ENCODE results near the gene ERVW-1. TPM values are rescaled to one million over a fixed set of nuclear protein-coding genes. Genes with fewer than 3 reads are reported as not detected.

Gene ERVW-1
- total RNA-seq, 2 experiments from 2014 or later: not detected

DNA sequence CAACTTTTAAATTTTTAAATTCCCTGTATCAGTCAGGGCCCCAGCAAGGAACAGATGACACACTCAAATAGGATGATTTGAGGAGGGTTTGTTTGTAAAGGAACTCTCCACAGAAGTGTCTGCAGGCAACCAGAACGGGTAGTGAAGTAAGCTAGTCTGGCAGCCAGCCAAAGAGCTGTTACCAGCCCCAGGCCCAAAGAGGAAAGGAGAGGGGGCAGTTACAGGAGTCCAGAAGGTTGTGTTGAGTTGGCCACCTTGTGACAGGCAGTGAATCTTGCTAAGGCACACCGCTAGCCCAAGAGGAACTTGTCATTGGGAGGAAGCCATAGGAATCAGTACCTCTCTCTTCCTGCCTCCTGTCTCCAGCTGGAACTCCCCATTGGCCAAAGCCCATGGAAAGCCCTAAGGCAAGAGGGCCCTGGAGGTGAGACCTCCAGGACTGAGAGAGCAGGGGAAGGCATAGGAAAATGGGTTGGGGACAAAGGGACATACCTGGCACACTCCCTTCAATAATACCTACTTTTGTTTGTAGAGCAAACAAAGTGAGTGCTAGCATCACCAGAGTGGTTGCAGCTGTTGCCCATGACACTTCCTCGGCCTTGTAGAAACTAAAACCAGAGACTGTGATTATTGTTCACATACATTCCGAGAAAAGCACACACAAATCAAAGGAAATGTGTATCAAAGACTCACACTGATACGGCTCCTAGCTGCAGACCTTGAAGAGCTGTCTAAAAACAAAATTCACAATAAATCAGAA lies 55.9 kb downstream of the ERVW-1 start:
- H3K27me3 Mint-ChIP-seq (ENCODE audit: low read depth): peaks cover 15% of the 10 kb centered on the region
- no peak overlapping the region for H3K27ac Mint-ChIP-seq
- ATAC-seq (no peak), DNase-seq (no peak)
- no peaks in the 10 kb centered on the region for H3K9me3 Mint-ChIP-seq (ENCODE audit: insufficient read depth)
- no peak overlapping the region for H3K4me3 Mint-ChIP-seq
- POLR2A ChIA-PET: interaction anchor here (3.5 kb wide), 1 partner anchor 26 kb away, joined by 23 read pairs; the partner anchor contains the start of gene GATAD1
- CTCF ChIA-PET: interaction anchor here (0.6 to 6.9 kb wide), 3 partner anchors 8 to 325 kb away, joined by 3 to 84 read pairs (median 4); partner anchors contain the start of gene GATAD1
- H3K4me1 Mint-ChIP-seq (ENCODE audit: low read depth): peaks cover 17% of the 10 kb centered on the region
- H3K36me3 Mint-ChIP-seq (ENCODE audit: low read depth): no peaks in the 10 kb centered on the region

Other genes starting within 250 kb of the ERVW-1 start
- 10 to 100 TPM; 39.9 to 44.8 TPM for gene KRIT1, start 232.0 kb downstream of the ERVW-1 start, total RNA-seq
- gene ANKIB1, start 232.0 kb downstream of the ERVW-1 start, total RNA-seq: 10 to 100 TPM; 55.7 to 57.1 TPM
- 10 to 100 TPM; 11.4 to 12.4 TPM for gene GATAD1, start 30.5 kb downstream of the ERVW-1 start, total RNA-seq
- 10 to 100 TPM; 13.6 to 16.8 TPM for gene PEX1, start 50.6 kb upstream of the ERVW-1 start, total RNA-seq
- 10 to 100 TPM; 14.5 to 15.4 TPM for gene RBM48, start 50.8 kb upstream of the ERVW-1 start, total RNA-seq
- gene FAM133B, start 112.4 kb upstream of the ERVW-1 start, total RNA-seq: 10 to 100 TPM; 31.6 to 32.8 TPM